ENCODE results near the gene GPR158.

GRCh38 chr10:25280076-25280475 is 105.3 kb downstream of the GPR158 start:
- TF ChIP-seq CTCF (conservative IDR thresholded peaks at IDR 0.05; ENCODE audit: low read length), result no peak
- no peak for TF ChIP-seq EZH2phosphoT487 (IDR thresholded peaks at IDR 0.05; ENCODE audit: borderline replicate concordance, low read depth, low read length)

All from OCI-LY7 (cell line).